Subcutaneous adipose tissue (tissue), 4 donors: ENCODE data around the gene CRIP3. TPM values are rescaled to one million over a fixed set of nuclear protein-coding genes. Genes with fewer than 3 reads are reported as not detected.

Source experiments
- total RNA-seq, 4 donors: library from RNA; depleted of rRNA; stranded (reverse); fragments of >200 nt; gene quantifications; one replicate each; pipeline ENCODE4 v1.1.0, GENCODE V29; 2016
- TF ChIP-seq, protein P1 (sequence below): fragments of 450-650 bp; IDR thresholded peaks from one replicate; pipeline ENCODE4 v1.5.1; 2016; ENCODE audit warnings: low read depth, mild to moderate bottlenecking, control low read depth, antibody characterized with exemption, moderate library complexity

CRIP3 gene
- total RNA-seq, 4 donors from 2014 or later: 0.88 to 2.0 TPM; not detected in 2

DNA sequence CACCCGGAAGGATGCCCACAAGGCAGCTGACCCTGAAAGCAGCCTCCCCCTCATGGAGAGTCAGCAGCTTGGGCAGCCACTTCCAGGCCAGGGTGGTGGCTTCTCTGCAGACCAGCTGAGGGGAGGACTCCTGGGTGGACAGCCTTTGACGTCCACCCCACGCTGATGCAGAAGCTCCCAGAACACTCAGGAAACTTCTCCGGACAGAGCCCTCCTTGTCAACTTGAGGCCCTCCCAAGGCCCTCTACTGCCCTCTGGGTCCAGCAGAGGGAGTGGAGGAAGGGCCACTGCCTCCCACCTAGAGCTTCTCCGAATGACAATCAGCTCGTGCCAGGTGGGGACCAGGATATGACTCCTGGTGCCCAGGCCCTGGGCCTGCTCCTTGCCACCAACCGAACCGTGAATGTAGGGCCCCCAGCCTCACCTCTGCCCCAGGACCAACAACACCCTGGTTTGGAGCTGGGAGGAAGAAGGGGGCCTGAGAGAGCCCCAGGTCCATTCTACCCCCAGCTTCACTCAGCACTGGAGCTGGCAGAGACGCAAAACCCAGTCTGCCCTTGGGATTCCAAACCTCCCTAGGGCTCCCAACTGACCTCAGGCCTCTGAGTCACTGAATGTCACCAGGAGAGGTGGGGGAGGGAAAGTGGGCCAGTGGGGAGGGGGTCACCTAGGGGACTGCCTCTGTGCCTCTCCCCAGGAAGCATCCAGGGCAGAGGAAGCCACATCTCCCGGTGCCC is 21.5 kb downstream of the CRIP3 start:
- TF ChIP-seq, protein P1, sequence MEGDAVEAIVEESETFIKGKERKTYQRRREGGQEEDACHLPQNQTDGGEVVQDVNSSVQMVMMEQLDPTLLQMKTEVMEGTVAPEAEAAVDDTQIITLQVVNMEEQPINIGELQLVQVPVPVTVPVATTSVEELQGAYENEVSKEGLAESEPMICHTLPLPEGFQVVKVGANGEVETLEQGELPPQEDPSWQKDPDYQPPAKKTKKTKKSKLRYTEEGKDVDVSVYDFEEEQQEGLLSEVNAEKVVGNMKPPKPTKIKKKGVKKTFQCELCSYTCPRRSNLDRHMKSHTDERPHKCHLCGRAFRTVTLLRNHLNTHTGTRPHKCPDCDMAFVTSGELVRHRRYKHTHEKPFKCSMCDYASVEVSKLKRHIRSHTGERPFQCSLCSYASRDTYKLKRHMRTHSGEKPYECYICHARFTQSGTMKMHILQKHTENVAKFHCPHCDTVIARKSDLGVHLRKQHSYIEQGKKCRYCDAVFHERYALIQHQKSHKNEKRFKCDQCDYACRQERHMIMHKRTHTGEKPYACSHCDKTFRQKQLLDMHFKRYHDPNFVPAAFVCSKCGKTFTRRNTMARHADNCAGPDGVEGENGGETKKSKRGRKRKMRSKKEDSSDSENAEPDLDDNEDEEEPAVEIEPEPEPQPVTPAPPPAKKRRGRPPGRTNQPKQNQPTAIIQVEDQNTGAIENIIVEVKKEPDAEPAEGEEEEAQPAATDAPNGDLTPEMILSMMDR: no peak

DNA sequence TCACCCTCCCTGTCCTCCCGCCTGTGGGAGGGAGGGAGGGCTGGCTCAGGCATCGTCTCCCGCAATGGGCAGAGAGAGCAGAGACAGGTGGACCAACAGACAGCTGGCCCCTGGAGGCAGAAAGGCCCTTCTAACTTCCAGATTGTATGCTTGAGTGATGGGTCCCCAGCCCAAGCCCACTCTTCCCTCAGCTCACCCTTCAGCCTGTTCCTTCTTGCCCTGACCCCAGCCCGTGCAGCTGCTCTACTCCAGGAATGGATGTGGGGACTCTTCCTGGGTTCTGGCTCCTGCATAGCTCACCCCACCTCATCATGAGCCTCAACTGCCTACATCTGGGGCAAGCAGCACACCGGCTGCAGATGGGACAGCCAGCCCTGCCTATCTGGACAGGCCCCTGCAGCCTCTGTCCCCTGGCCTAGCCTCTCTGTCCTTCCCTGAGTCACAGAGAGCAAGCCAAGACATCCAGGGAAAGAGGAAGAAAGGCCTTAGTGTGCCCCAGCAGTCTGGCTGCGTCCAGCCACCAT is 22.1 kb downstream of the CRIP3 start:
- TF ChIP-seq, protein P1: no peak

DNA sequence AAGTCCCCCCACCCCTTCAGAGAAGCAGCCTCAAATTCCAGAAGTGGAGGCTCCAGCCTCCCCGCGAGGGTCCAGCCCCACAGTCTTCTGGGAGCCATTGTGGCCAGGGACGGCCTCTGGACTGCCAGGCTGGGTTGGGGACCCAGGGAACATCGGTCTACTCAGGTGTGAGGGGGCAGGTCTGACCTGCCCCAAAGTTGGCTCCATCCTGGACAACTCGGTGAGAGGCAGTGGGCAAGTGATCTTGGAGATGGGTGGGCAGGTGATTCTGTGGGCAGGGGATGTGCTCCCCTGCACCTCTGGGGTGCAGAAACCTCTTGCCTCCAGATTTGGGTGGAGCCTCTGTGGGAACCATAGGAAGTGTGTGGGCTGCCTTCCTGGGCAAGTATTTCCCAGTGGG is 22.8 kb downstream of the CRIP3 start:
- TF ChIP-seq, protein P1: no peak

DNA sequence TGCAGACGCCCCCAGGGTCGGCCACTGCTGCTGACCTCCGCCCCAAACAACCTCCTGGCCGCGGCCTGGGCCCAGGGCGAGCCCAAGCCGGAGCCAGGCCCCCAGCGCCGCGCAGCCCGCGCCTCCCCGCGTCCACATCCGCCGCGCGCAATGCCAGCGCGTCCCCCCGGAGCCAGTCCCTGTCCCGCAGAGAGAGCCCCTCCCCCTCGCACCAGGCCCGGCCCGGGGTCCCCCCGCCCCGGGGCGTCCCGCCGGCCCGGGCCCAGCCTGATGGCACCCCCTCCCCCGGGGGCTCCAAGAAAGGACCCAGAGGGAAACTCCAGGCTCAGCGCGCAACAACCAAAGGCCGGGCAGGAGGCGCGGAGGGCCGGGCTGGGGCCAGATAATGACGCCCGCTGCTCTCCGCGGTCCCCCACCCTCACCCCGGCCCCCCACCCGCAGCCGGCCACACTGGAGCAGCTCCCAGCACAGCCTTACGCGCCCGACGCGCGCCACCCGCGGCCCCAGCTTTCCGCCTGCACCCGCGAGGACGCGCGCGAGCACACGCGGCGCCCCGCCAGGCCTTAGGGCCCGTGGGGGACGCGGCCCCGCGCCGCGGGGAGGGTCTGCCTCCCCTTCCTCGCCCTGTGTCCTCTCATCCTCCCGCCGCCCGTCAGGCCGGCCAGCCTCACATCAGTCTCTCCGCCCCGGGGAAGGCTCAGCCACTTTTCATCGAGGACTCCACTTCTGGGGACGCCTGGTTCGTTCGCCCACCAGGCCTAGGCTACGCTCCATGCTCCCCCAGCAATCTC is 23.4 kb downstream of the CRIP3 start:
- TF ChIP-seq, protein P1: no peak

DNA sequence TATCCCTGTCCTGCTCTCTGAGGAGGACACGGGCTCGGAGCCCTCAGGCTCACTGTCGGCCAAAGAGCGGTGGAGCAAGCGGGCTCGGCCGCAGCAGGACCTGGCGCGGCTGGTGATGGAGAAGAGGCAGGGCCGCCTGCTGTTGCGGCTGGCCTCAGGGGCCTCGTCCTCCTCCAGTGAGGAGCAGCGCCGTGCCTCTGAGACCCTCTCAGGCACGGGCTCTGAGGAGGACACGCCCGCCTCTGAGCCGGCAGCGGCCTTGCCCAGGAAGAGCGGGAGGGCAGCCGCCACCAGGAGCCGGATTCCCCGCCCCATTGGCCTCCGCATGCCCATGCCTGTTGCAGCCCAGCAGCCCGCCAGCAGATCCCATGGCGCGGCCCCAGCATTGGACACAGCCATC is 24.7 kb downstream of the CRIP3 start:
- TF ChIP-seq, protein P1: no peak

DNA sequence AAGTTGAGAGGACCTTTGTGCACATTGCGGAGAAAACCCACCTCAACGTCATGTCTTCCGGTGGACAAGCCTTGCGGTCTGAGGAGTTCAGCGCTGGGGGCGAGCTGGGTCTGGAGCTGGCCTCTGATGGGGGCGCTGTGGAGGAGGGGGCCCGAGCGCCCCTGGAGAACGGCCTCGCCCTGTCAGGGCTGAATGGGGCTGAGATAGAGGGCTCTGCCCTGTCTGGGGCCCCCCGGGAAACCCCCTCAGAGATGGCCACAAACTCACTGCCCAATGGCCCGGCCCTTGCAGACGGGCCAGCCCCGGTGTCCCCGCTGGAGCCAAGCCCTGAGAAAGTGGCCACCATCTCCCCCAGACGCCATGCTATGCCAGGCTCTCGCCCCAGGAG is 25.1 kb downstream of the CRIP3 start:
- TF ChIP-seq, protein P1: no peak
